Endodermal cell (in vitro differentiated cells): ENCODE data around the gene GRIK4. TPM values are rescaled to one million over a fixed set of nuclear protein-coding genes. Genes with fewer than 3 reads are reported as not detected.

Experiments used
- DNase-seq: peaks from one replicate; pipeline ENCODE4 v3.0.0-alpha.2; 2017
- H3K27ac ChIP-seq: 2 replicates; pipeline ENCODE4 v1.5.1; 2013; ENCODE audit warnings: mild to moderate bottlenecking, low read depth, low read length, moderate library complexity
- H3K27me3 ChIP-seq: 2 replicates; pipeline ENCODE4 v1.6.1; 2013; ENCODE audit warnings: mild to moderate bottlenecking, low read length, moderate library complexity; ENCODE audit not compliant: insufficient read depth, control insufficient read depth, poor library complexity, severe bottlenecking
- H3K36me3 ChIP-seq: 2 replicates; pipeline ENCODE4 v1.7.0; 2013; ENCODE audit warnings: mild to moderate bottlenecking, low read length, moderate library complexity; ENCODE audit not compliant: control insufficient read depth, insufficient read depth
- H3K4me1 ChIP-seq: one replicate; pipeline ENCODE4 v1.7.0; 2013; ENCODE audit warnings: low read length; ENCODE audit not compliant: control insufficient read depth, insufficient read depth
- H3K4me3 ChIP-seq: 2 replicates; pipeline ENCODE4 v1.5.1; 2013; ENCODE audit warnings: mild to moderate bottlenecking, low read length, moderate library complexity
- H3K9ac ChIP-seq: 2 replicates; pipeline ENCODE4 v1.6.1; 2013; ENCODE audit warnings: mild to moderate bottlenecking, low read length, moderate library complexity; ENCODE audit not compliant: poor library complexity, severe bottlenecking; ENCODE audit errors: extremely low read depth
- H3K9me3 ChIP-seq: 2 replicates; pipeline ENCODE4 v1.6.1; 2013; ENCODE audit warnings: mild to moderate bottlenecking, low read length, moderate library complexity; ENCODE audit not compliant: control insufficient read depth
- H3K27ac Mint-ChIP-seq: 2 replicates; pipeline ENCODE4 v1.8.0; 2020; ENCODE audit warnings: mixed read lengths
- H3K27me3 Mint-ChIP-seq: 2 replicates; pipeline ENCODE4 v1.8.0; 2021; ENCODE audit warnings: mild to moderate bottlenecking, mixed read lengths; ENCODE audit not compliant: insufficient read depth
- H3K36me3 Mint-ChIP-seq: 2 replicates; pipeline ENCODE4 v1.8.0; 2020; ENCODE audit warnings: low read depth, mixed read lengths
- H3K4me1 Mint-ChIP-seq: 2 replicates; pipeline ENCODE4 v1.8.0; 2020; ENCODE audit warnings: mixed read lengths
- H3K4me3 Mint-ChIP-seq: 2 replicates; pipeline ENCODE4 v1.8.0; 2020; ENCODE audit warnings: mild to moderate bottlenecking, moderate library complexity, mixed read lengths
- H3K9me3 Mint-ChIP-seq: 2 replicates; pipeline ENCODE4 v1.8.0; 2020; ENCODE audit warnings: mild to moderate bottlenecking, mixed read lengths
- WGBS, 2 experiments: methylation state at CpG; one replicate each; pipeline versions ENCODE4 v1.1.5 to v1.1.7; 2013; ENCODE audit warnings: missing lambda C conversion rate in 2 of 2, mixed read lengths in 1 of 2; ENCODE audit not compliant: insufficient coverage in 1 of 2, insufficient read length in 1 of 2; 5-methylcytosine and 5-hydroxymethylcytosine counted together
- total RNA-seq, 2 donors: library from RNA; stranded (reverse); fragmentation: NEBNext Ultra II Directional in 1 of 2; extraction: Animal tissue kit (Norgen Biotek cat#: 25700) in 1 of 2; gene quantifications; 2 replicates in 1 of 2; 3 replicates in 1 of 2; pipeline ENCODE4 v1.2.1, GENCODE V29; 2021
- TF ChIP-seq, protein P1 (sequence below): fragments of 200-600 bp; sonication (generic); conservative IDR thresholded peaks from 2 replicates; pipeline ENCODE4 v1.5.0; 2021; ENCODE audit warnings: antibody characterized with exemption, mild to moderate bottlenecking

GRIK4 gene
- total RNA-seq, 2 donors from 2014 or later, result 1.7 to 3.5 TPM

DNA sequence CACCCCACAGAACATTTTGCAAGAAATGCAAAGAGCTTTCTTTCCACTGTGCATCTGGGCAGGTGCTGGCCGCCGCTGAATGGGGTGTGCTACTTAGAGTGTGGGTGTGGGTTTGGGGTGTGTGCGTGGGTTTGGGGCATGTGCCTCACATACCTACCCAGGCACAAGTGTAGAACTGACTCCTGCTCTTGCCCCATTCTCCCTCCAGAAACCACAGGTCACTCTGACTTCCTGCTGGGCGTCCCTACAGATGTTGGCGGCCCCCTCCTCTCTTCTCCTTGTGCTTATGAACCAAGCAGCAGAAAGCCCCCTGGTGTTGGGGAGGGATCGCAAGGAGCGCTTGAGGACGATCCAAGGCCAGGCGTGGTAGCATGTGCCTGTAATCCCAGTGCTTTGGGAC is 63.9 kb downstream of the GRIK4 start:
- Mint-ChIP-seq H3K27me3 (peaks cover 18% of the 10 kb centered on the region), H3K9me3 (no peaks in the 10 kb centered on the region), H3K36me3 (no peaks in the 10 kb centered on the region), H3K4me3 (no peak overlapping the region), H3K27ac (no peak overlapping the region), H3K4me1 (no peaks in the 10 kb centered on the region)
- peak; percentile 40 for DNase-seq
- WGBS, 2 experiments, result 86 to 97% methylated on average over 5 to 9 of the region's 9 CpGs
- H3K9ac ChIP-seq, result no peak overlapping the region
- no peaks in the 10 kb centered on the region for H3K36me3 ChIP-seq
- no peaks in the 10 kb centered on the region for H3K27me3 ChIP-seq
- H3K4me1 ChIP-seq, result no peaks in the 10 kb centered on the region
- H3K4me3 ChIP-seq, result no peak overlapping the region
- TF ChIP-seq, protein P1, sequence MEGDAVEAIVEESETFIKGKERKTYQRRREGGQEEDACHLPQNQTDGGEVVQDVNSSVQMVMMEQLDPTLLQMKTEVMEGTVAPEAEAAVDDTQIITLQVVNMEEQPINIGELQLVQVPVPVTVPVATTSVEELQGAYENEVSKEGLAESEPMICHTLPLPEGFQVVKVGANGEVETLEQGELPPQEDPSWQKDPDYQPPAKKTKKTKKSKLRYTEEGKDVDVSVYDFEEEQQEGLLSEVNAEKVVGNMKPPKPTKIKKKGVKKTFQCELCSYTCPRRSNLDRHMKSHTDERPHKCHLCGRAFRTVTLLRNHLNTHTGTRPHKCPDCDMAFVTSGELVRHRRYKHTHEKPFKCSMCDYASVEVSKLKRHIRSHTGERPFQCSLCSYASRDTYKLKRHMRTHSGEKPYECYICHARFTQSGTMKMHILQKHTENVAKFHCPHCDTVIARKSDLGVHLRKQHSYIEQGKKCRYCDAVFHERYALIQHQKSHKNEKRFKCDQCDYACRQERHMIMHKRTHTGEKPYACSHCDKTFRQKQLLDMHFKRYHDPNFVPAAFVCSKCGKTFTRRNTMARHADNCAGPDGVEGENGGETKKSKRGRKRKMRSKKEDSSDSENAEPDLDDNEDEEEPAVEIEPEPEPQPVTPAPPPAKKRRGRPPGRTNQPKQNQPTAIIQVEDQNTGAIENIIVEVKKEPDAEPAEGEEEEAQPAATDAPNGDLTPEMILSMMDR, result no peak
- H3K27ac ChIP-seq, result no peak overlapping the region
- no peaks in the 10 kb centered on the region for H3K9me3 ChIP-seq

DNA sequence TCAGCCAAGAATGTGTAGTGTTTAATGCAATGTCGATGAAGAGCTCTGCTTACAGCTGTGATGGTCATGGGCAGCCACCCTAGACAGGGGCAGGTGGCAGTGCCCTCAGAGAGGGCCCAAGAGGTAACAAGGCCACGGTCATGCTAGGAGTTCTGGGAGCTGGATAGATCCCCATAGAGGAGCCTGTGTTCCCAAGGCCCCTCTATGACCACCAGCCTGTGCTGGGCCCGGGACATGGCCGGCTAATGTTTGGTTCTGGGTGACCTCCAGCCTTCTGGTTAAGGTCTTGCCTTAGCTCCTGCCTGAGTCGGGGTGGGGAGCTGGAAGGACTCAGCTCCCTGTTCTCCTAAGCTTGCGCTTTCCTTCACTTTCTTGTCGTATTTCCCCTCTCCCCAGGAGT is 65.1 kb downstream of the GRIK4 start:
- H3K27me3 Mint-ChIP-seq, result peaks cover 12% of the 10 kb centered on the region
- no peaks in the 10 kb centered on the region for H3K4me1 ChIP-seq
- peak; percentile 41 for DNase-seq
- H3K36me3 Mint-ChIP-seq, result no peaks in the 10 kb centered on the region
- H3K9me3 ChIP-seq, result no peaks in the 10 kb centered on the region
- H3K4me3 Mint-ChIP-seq, result no peak overlapping the region
- H3K27me3 ChIP-seq, result no peaks in the 10 kb centered on the region
- no peak overlapping the region for H3K27ac ChIP-seq
- 89 to 94% methylated on average over 3 to 7 of the region's 7 CpGs for WGBS, 2 experiments
- no peak overlapping the region for H3K9ac ChIP-seq
- H3K36me3 ChIP-seq, result no peaks in the 10 kb centered on the region
- no peak overlapping the region for H3K27ac Mint-ChIP-seq
- no peaks in the 10 kb centered on the region for H3K4me1 Mint-ChIP-seq
- TF ChIP-seq, protein P1, result no peak
- H3K9me3 Mint-ChIP-seq, result no peaks in the 10 kb centered on the region
- H3K4me3 ChIP-seq, result no peak overlapping the region

- no peak overlapping the region for H3K4me3 ChIP-seq
- H3K9ac ChIP-seq, result no peak overlapping the region
- no peaks in the 10 kb centered on the region for H3K4me1 ChIP-seq
- no peaks in the 10 kb centered on the region for H3K36me3 ChIP-seq
- no peaks in the 10 kb centered on the region for H3K9me3 Mint-ChIP-seq
- H3K27me3 ChIP-seq, result no peaks in the 10 kb centered on the region
- H3K27ac ChIP-seq, result no peak overlapping the region
- H3K27ac Mint-ChIP-seq, result no peak overlapping the region
- no peak overlapping the region for H3K4me3 Mint-ChIP-seq
- no peaks in the 10 kb centered on the region for H3K9me3 ChIP-seq
- peaks cover 9% of the 10 kb centered on the region for H3K27me3 Mint-ChIP-seq
- no peaks in the 10 kb centered on the region for H3K4me1 Mint-ChIP-seq
- peak; percentile 35 for DNase-seq
- TF ChIP-seq, protein P1, result no peak
- no peaks in the 10 kb centered on the region for H3K36me3 Mint-ChIP-seq
- WGBS, 2 experiments, result 80 to 94% methylated on average over 1 to 2 of the region's 2 CpGs
Measured at GRCh38 chr11:120577041-120577440, 65.5 kb downstream of the GRIK4 start.
